NCI-H526 (cell line): ENCODE data around the gene CLEC4G.
A peak's percentile ranks its signal among the peaks of the same experiment; 100 is the strongest.

Source experiments
- DNase-seq, 2 experiments: peaks; one replicate each; lab custom pipeline; 2025; lab: John Stamatoyannopoulos, UW

The CLEC4G gene

GRCh38 chr19:7697721-7698287 is 34.1 kb downstream of the CLEC4G start:
- no peak for DNase-seq

GRCh38 chr19:7694499-7694898 is 37.4 kb downstream of the CLEC4G start:
- DNase-seq, result no peak

GRCh38 chr19:7692417-7693088 is 39.4 kb downstream of the CLEC4G start:
- no peak for DNase-seq

GRCh38 chr19:7691497-7691896 is 40.4 kb downstream of the CLEC4G start:
- no peak for DNase-seq

GRCh38 chr19:7690779-7691258 is 41.1 kb downstream of the CLEC4G start:
- no peak for DNase-seq

- peak in 1 of 2 experiments; percentile 2 for DNase-seq
Observed at GRCh38 chr19:7689165-7689564, 42.7 kb downstream of the CLEC4G start.

GRCh38 chr19:7687177-7687576 is 44.7 kb downstream of the CLEC4G start:
- no peak for DNase-seq

- peak in 1 of 2 experiments; percentile 5 for DNase-seq
Observed at GRCh38 chr19:7685546-7686445, 46.1 kb downstream of the CLEC4G start.

- no peak for DNase-seq
Observed at GRCh38 chr19:7682175-7682855, 49.6 kb downstream of the CLEC4G start.

- DNase-seq, result peak; percentile 44 to 64
Observed at GRCh38 chr19:7681340-7682174, 50.4 kb downstream of the CLEC4G start.

- DNase-seq, result peak in 1 of 2 experiments; percentile 85
Observed at GRCh38 chr19:7680606-7681339, 51.1 kb downstream of the CLEC4G start, which contains the start of gene TRAPPC5. Gene TRAPPC5 (plus strand): TSS chr19:7680833. CDS start chr19:7682254, 1,421 bp downstream.

GRCh38 chr19:7679771-7680605 is 51.9 kb downstream of the CLEC4G start:
- no peak for DNase-seq

GRCh38 chr19:7678971-7679751 is 52.7 kb downstream of the CLEC4G start:
- peak in 1 of 2 experiments; percentile 26 for DNase-seq
